Measurements from ENCODE around the gene RAB4A.

GRCh38 chr1:229243638-229244037 lies 27.3 kb upstream of the RAB4A start:
- TF ChIP-seq, protein P1, sequence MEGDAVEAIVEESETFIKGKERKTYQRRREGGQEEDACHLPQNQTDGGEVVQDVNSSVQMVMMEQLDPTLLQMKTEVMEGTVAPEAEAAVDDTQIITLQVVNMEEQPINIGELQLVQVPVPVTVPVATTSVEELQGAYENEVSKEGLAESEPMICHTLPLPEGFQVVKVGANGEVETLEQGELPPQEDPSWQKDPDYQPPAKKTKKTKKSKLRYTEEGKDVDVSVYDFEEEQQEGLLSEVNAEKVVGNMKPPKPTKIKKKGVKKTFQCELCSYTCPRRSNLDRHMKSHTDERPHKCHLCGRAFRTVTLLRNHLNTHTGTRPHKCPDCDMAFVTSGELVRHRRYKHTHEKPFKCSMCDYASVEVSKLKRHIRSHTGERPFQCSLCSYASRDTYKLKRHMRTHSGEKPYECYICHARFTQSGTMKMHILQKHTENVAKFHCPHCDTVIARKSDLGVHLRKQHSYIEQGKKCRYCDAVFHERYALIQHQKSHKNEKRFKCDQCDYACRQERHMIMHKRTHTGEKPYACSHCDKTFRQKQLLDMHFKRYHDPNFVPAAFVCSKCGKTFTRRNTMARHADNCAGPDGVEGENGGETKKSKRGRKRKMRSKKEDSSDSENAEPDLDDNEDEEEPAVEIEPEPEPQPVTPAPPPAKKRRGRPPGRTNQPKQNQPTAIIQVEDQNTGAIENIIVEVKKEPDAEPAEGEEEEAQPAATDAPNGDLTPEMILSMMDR (IDR thresholded peaks at IDR 0.05) = no peak
- TF ChIP-seq POLR2A (IDR thresholded peaks at IDR 0.05) = no peak

Data from body of pancreas (tissue), 4 donors.